GM12873 (cell line): ENCODE measurements around the gene ZNF385B.

Source experiments
- CTCF ChIP-seq: IDR thresholded peaks from 2 replicates; pipeline ENCODE4 v1.5.1; 2012; ENCODE audit warnings: low read depth, mild to moderate bottlenecking, moderate library complexity, low read length, control low read depth; ENCODE audit not compliant: insufficient read depth; ENCODE audit errors: missing control alignments

ZNF385B gene

DNA sequence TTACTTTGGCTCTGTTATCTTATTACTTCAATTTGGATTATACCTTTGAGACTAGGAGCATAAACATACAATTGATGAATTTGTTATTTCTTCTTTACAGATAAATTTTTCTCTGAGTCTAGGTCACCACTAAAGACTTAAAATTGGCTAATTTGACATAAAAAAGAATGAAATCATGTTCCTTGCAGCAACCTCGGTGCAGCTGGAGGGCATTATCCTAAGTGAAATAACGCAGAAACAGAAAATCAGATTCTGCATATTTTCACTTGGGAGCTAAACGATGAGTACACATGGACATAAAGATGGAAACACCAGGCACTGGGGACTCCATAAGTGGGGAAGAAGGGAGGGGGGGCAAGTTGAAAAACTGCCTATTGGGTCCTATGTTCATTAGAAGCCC, 424.0 kb downstream of the ZNF385B start:
- no peak for TF ChIP-seq CTCF

GRCh38 chr2:179435566-179435965, 425.8 kb downstream of the ZNF385B start:
- no peak for TF ChIP-seq CTCF

- TF ChIP-seq CTCF = no peak
Observed at GRCh38 chr2:179435000-179435399, 426.4 kb downstream of the ZNF385B start.

- no peak for TF ChIP-seq CTCF
Observed at GRCh38 chr2:179434357-179434756, 427.1 kb downstream of the ZNF385B start.

DNA sequence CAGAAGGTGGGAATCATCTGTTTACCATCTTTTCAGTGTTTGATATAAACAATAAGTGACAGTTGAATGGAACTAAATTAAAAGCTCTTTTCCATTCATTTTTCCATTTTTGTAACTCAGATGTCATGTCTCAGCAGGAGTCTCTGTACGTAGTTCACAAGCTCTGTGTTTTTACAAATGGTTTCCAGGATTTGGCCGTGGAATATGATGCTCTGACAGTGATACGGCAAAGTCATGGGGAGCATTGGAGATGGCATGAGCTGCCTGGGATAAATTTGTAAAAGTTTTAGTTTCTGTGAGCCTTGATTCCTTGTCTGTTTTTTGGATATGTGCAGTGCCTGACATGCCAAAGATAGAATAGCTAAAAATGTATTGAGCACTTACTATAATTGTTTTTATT, 428.7 kb downstream of the ZNF385B start:
- no peak for TF ChIP-seq CTCF

GRCh38 chr2:179429597-179429996, 431.8 kb downstream of the ZNF385B start:
- TF ChIP-seq CTCF = no peak

DNA sequence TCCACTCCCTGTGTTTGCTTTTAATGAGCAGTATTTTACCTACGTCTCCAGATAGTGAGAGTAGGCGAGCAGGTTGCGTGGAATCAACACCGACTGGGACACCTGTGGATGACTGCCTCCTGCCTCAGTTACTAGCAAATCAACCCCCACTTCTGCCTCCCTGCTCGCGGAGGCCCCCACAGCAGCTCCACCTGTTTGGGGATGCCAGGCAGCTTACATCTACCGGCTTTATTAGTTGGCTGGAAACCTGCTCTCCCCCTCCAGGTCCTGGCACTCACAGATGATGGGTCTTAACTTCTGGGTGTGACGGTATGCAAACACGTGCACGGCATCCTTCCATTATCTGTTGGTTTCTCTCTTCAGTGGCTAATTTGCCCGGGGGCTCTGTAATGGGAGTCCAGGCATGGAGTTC, 432.3 kb downstream of the ZNF385B start:
- TF ChIP-seq CTCF = no peak
